ENCODE data around the gene IPP.
"Not testable (repeated sequence)": the region's sequence is repeated elsewhere in the genome, so short reads cannot be mapped to it uniquely, and the experiment has no call there.

IPP gene

DNA sequence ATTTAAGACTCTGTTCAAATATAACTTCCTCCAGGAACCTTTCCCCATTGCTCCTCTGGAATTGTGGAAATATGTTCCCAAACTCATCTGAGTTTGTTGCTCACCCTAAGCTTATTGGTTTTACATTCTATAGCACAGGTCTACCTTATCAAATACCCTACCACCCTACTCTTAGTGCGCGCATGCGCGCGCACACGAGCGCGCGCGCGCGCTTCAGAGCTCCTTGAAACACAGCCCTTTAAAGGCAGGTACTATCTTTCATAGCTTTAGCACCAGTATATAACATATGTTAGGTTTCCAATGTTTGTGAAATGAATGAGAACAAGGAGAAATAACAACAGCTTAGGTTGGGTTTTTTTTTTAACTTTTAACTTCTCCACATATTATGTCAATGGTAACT is 3.5 kb downstream of the IPP start:
- ChIA-PET CTCF (no interaction called here), POLR2A (no interaction called here)
- Histone ChIP-seq H3K4me1 (ENCODE audit: control insufficient read depth, insufficient read depth, low read length) (no peaks in the 10 kb centered on the region), H3K4me3 (ENCODE audit: low read depth, low read length) (no peak overlapping the region), H3K36me3 (ENCODE audit: control insufficient read depth in 2 of 2, insufficient read depth in 1 of 2, low read length in 2 of 2) (peaks cover 4 to 19% of the 10 kb centered on the region in 2 experiments; a peak in 2 of 3 replicates), H3K9me3 (ENCODE audit: control insufficient read depth, insufficient read depth, low read depth, low read length) (no peaks in the 10 kb centered on the region), H3K27ac (ENCODE audit: extremely low read depth, low read depth, low read length) (no peak overlapping the region)
- TF ChIP-seq ZNF555 (tag by site-specific recombination; conservative IDR thresholded peaks at IDR 0.05), result no peak
- TF ChIP-seq ZNF76 (tag by site-specific recombination; IDR thresholded peaks at IDR 0.05; ENCODE audit: borderline replicate concordance, low read depth), result no peak
- TF ChIP-seq, protein P1, sequence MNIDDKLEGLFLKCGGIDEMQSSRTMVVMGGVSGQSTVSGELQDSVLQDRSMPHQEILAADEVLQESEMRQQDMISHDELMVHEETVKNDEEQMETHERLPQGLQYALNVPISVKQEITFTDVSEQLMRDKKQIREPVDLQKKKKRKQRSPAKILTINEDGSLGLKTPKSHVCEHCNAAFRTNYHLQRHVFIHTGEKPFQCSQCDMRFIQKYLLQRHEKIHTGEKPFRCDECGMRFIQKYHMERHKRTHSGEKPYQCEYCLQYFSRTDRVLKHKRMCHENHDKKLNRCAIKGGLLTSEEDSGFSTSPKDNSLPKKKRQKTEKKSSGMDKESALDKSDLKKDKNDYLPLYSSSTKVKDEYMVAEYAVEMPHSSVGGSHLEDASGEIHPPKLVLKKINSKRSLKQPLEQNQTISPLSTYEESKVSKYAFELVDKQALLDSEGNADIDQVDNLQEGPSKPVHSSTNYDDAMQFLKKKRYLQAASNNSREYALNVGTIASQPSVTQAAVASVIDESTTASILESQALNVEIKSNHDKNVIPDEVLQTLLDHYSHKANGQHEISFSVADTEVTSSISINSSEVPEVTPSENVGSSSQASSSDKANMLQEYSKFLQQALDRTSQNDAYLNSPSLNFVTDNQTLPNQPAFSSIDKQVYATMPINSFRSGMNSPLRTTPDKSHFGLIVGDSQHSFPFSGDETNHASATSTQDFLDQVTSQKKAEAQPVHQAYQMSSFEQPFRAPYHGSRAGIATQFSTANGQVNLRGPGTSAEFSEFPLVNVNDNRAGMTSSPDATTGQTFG (tag by site-specific recombination; IDR thresholded peaks at IDR 0.05; ENCODE audit: borderline replicate concordance), result no peak
- TF ChIP-seq ZNF223 (tag by site-specific recombination; IDR thresholded peaks at IDR 0.05), result no peak
- no peak for TF ChIP-seq ZNF394 (tag by site-specific recombination; IDR thresholded peaks at IDR 0.05; ENCODE audit: borderline replicate concordance)
- no peak for TF ChIP-seq ZNF785 (tag by site-specific recombination; IDR thresholded peaks at IDR 0.05)
- TF ChIP-seq SCRT1 (tag by site-specific recombination; IDR thresholded peaks at IDR 0.05; ENCODE audit: borderline replicate concordance), result no peak
- no peak for TF ChIP-seq PRDM1 (tag by site-specific recombination; IDR thresholded peaks at IDR 0.05)
- no peak for TF ChIP-seq ZNF157 (tag by site-specific recombination; IDR thresholded peaks at IDR 0.05)
- no peak for TF ChIP-seq ZNF354C (tag by site-specific recombination; IDR thresholded peaks at IDR 0.05; ENCODE audit: borderline replicate concordance, low read depth)
- TF ChIP-seq GLI4 (tag by site-specific recombination; IDR thresholded peaks at IDR 0.05), result no peak
- TF ChIP-seq, protein P2, sequence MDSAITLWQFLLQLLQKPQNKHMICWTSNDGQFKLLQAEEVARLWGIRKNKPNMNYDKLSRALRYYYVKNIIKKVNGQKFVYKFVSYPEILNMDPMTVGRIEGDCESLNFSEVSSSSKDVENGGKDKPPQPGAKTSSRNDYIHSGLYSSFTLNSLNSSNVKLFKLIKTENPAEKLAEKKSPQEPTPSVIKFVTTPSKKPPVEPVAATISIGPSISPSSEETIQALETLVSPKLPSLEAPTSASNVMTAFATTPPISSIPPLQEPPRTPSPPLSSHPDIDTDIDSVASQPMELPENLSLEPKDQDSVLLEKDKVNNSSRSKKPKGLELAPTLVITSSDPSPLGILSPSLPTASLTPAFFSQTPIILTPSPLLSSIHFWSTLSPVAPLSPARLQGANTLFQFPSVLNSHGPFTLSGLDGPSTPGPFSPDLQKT (IDR thresholded peaks at IDR 0.05; ENCODE audit: borderline replicate concordance, low read depth, low read length), result no peak
- TF ChIP-seq, protein P3, sequence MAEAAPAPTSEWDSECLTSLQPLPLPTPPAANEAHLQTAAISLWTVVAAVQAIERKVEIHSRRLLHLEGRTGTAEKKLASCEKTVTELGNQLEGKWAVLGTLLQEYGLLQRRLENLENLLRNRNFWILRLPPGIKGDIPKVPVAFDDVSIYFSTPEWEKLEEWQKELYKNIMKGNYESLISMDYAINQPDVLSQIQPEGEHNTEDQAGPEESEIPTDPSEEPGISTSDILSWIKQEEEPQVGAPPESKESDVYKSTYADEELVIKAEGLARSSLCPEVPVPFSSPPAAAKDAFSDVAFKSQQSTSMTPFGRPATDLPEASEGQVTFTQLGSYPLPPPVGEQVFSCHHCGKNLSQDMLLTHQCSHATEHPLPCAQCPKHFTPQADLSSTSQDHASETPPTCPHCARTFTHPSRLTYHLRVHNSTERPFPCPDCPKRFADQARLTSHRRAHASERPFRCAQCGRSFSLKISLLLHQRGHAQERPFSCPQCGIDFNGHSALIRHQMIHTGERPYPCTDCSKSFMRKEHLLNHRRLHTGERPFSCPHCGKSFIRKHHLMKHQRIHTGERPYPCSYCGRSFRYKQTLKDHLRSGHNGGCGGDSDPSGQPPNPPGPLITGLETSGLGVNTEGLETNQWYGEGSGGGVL (tag by site-specific recombination; IDR thresholded peaks at IDR 0.05), result no peak
- no peak for TF ChIP-seq REPIN1 (tag by site-specific recombination; IDR thresholded peaks at IDR 0.05; ENCODE audit: low read depth)
- TF ChIP-seq ZNF214 (tag by site-specific recombination; IDR thresholded peaks at IDR 0.05; ENCODE audit: borderline replicate concordance), result no peak
- no peak for TF ChIP-seq ZNF664 (tag by site-specific recombination; IDR thresholded peaks at IDR 0.05)
- TF ChIP-seq, protein P4, sequence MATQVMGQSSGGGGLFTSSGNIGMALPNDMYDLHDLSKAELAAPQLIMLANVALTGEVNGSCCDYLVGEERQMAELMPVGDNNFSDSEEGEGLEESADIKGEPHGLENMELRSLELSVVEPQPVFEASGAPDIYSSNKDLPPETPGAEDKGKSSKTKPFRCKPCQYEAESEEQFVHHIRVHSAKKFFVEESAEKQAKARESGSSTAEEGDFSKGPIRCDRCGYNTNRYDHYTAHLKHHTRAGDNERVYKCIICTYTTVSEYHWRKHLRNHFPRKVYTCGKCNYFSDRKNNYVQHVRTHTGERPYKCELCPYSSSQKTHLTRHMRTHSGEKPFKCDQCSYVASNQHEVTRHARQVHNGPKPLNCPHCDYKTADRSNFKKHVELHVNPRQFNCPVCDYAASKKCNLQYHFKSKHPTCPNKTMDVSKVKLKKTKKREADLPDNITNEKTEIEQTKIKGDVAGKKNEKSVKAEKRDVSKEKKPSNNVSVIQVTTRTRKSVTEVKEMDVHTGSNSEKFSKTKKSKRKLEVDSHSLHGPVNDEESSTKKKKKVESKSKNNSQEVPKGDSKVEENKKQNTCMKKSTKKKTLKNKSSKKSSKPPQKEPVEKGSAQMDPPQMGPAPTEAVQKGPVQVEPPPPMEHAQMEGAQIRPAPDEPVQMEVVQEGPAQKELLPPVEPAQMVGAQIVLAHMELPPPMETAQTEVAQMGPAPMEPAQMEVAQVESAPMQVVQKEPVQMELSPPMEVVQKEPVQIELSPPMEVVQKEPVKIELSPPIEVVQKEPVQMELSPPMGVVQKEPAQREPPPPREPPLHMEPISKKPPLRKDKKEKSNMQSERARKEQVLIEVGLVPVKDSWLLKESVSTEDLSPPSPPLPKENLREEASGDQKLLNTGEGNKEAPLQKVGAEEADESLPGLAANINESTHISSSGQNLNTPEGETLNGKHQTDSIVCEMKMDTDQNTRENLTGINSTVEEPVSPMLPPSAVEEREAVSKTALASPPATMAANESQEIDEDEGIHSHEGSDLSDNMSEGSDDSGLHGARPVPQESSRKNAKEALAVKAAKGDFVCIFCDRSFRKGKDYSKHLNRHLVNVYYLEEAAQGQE (tag by site-specific recombination; IDR thresholded peaks at IDR 0.05), result no peak
- TF ChIP-seq, protein P5, sequence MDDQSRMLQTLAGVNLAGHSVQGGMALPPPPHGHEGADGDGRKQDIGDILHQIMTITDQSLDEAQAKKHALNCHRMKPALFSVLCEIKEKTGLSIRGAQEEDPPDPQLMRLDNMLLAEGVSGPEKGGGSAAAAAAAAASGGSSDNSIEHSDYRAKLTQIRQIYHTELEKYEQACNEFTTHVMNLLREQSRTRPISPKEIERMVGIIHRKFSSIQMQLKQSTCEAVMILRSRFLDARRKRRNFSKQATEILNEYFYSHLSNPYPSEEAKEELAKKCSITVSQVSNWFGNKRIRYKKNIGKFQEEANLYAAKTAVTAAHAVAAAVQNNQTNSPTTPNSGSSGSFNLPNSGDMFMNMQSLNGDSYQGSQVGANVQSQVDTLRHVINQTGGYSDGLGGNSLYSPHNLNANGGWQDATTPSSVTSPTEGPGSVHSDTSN (CRISPR knock-in tag; IDR thresholded peaks at IDR 0.05), result no peak
- TF ChIP-seq, protein P6, sequence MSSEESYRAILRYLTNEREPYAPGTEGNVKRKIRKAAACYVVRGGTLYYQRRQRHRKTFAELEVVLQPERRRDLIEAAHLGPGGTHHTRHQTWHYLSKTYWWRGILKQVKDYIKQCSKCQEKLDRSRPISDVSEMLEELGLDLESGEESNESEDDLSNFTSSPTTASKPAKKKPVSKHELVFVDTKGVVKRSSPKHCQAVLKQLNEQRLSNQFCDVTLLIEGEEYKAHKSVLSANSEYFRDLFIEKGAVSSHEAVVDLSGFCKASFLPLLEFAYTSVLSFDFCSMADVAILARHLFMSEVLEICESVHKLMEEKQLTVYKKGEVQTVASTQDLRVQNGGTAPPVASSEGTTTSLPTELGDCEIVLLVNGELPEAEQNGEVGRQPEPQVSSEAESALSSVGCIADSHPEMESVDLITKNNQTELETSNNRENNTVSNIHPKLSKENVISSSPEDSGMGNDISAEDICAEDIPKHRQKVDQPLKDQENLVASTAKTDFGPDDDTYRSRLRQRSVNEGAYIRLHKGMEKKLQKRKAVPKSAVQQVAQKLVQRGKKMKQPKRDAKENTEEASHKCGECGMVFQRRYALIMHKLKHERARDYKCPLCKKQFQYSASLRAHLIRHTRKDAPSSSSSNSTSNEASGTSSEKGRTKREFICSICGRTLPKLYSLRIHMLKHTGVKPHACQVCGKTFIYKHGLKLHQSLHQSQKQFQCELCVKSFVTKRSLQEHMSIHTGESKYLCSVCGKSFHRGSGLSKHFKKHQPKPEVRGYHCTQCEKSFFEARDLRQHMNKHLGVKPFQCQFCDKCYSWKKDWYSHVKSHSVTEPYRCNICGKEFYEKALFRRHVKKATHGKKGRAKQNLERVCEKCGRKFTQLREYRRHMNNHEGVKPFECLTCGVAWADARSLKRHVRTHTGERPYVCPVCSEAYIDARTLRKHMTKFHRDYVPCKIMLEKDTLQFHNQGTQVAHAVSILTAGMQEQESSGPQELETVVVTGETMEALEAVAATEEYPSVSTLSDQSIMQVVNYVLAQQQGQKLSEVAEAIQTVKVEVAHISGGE (tag by site-specific recombination; conservative IDR thresholded peaks at IDR 0.05; ENCODE audit: low read depth), result no peak
- TF ChIP-seq GLIS2 (tag by site-specific recombination; IDR thresholded peaks at IDR 0.05), result no peak

DNA sequence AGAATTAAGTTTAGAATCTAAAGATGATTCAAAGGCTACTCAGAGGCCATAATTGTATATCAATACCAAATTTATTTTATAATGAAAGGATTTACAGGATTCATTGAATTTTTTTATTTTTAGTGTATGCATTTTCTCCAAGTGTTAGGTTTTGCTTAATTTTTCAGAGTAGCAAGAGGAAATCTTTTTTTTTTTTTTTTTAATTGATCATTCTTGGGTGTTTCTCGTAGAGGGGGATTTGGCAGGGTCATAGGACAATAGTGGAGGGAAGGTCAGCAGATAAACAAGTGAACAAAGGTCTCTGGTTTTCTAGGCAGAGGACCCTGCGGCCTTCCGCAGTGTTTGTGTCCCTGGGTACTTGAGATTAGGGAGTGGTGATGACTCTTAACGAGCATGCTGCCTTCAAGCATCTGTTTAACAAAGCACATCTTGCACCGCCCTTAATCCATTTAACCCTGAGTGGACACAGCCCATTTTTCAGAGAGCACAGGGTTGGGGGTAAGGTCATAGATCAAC is 10.8 kb downstream of the IPP start:
- H3K27ac ChIP-seq (ENCODE audit: extremely low read depth, low read depth, low read length); H3K9me3 ChIP-seq (ENCODE audit: control insufficient read depth, insufficient read depth, low read depth, low read length); H3K4me3 ChIP-seq (ENCODE audit: low read depth, low read length); CTCF ChIA-PET; H3K4me1 ChIP-seq (ENCODE audit: control insufficient read depth, insufficient read depth, low read length); POLR2A ChIA-PET: not testable (repeated sequence)
- H3K36me3 ChIP-seq (ENCODE audit: control insufficient read depth in 2 of 2, insufficient read depth in 1 of 2, low read length in 2 of 2), result peaks cover 4 to 20% of the 10 kb centered on the region in 2 experiments; a peak in 2 of 3 replicates

All from HEK293 (cell line).